Measurements from ENCODE around the gene TSKU.

Gene TSKU

GRCh38 chr11:76814414-76814813, 31.3 kb downstream of the TSKU start:
- TF ChIP-seq NFIC (IDR thresholded peaks at IDR 0.05) = no peak
- no peak for TF ChIP-seq YY1 (IDR thresholded peaks at IDR 0.05; ENCODE audit: low read depth)
- no peak for TF ChIP-seq TCF12 (IDR thresholded peaks at IDR 0.05; ENCODE audit: low read depth)
- no peak for TF ChIP-seq EP300 (IDR thresholded peaks at IDR 0.05; ENCODE audit: borderline replicate concordance)
- no peak for TF ChIP-seq REST (IDR thresholded peaks at IDR 0.05; ENCODE audit: low read depth)
- no peak for TF ChIP-seq RAD21 (IDR thresholded peaks at IDR 0.05; ENCODE audit: low read depth)
- TF ChIP-seq CREB1 (IDR thresholded peaks at IDR 0.05; ENCODE audit: low read depth) = no peak
- TF ChIP-seq ZBTB7A (IDR thresholded peaks at IDR 0.05; ENCODE audit: low read depth) = no peak
- TF ChIP-seq EGR1 (IDR thresholded peaks at IDR 0.05) = no peak
- no peak for TF ChIP-seq TEAD4 (IDR thresholded peaks at IDR 0.05)
- TF ChIP-seq CEBPB (IDR thresholded peaks at IDR 0.05) = no peak
- no peak for TF ChIP-seq FOXM1 (IDR thresholded peaks at IDR 0.05; ENCODE audit: borderline replicate concordance, low read depth)
- TF ChIP-seq TAF1 (IDR thresholded peaks at IDR 0.05; ENCODE audit: low read depth) = no peak
- TF ChIP-seq MAX (IDR thresholded peaks at IDR 0.05) = no peak
- TF ChIP-seq, protein P1, sequence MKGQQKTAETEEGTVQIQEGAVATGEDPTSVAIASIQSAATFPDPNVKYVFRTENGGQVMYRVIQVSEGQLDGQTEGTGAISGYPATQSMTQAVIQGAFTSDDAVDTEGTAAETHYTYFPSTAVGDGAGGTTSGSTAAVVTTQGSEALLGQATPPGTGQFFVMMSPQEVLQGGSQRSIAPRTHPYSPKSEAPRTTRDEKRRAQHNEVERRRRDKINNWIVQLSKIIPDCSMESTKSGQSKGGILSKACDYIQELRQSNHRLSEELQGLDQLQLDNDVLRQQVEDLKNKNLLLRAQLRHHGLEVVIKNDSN (IDR thresholded peaks at IDR 0.05) = no peak

DNA sequence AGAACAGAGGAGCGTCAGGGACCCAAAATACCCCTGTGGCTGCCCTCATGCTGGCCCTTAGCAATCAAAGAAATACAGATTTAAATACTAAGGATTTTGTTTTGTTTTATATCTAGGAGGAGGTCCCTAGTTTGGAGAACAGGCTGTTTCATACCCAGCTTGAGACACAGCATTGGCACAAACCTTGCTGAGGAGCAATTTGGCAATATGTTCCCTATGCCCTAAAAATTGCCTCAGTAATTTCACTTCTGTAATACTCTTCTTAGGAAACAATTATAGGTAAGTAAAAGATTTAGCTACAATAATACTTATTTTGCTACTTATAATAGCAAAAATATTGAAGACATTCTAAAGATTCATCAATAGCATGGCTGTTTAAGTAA, 37.0 kb downstream of the TSKU start:
- no peak for TF ChIP-seq FOXM1 (IDR thresholded peaks at IDR 0.05; ENCODE audit: borderline replicate concordance, low read depth)
- no peak for TF ChIP-seq NFIC (IDR thresholded peaks at IDR 0.05)
- TF ChIP-seq RAD21 (IDR thresholded peaks at IDR 0.05; ENCODE audit: low read depth) = no peak
- no peak for TF ChIP-seq EGR1 (IDR thresholded peaks at IDR 0.05)

DNA sequence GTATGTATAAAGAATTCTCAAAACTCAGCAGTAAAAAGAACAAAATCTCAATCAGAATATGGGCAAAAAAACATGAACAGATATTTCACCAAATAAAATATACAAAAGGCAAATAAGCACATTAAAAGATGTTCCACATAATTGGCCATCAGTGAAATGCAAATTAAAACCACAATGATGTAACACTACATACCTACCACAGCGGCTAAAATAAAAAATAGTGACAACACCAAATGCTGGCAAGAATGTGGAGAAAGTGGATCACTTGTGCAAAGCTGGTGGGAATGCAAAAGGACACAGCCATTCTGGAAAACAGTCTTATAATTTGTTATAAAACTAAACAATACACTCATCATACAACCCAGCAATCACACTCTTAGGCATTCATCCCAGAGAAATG, 39.2 kb downstream of the TSKU start:
- TF ChIP-seq EGR1 (IDR thresholded peaks at IDR 0.05) (no peak), CREB1 (IDR thresholded peaks at IDR 0.05; ENCODE audit: low read depth) (no peak), REST (IDR thresholded peaks at IDR 0.05; ENCODE audit: low read depth) (no peak), RAD21 (IDR thresholded peaks at IDR 0.05; ENCODE audit: low read depth) (no peak), ZBTB7A (IDR thresholded peaks at IDR 0.05; ENCODE audit: low read depth) (no peak)
- TF ChIP-seq, protein P1 (IDR thresholded peaks at IDR 0.05) = no peak

- TF ChIP-seq YY1 (IDR thresholded peaks at IDR 0.05; ENCODE audit: low read depth) (no peak), RAD21 (IDR thresholded peaks at IDR 0.05; ENCODE audit: low read depth) (no peak), TAF1 (IDR thresholded peaks at IDR 0.05; ENCODE audit: low read depth) (no peak), TEAD4 (IDR thresholded peaks at IDR 0.05) (no peak), MAX (IDR thresholded peaks at IDR 0.05) (no peak), EP300 (IDR thresholded peaks at IDR 0.05; ENCODE audit: borderline replicate concordance) (no peak), REST (IDR thresholded peaks at IDR 0.05; ENCODE audit: low read depth) (no peak), TCF12 (IDR thresholded peaks at IDR 0.05; ENCODE audit: low read depth) (no peak), ZBTB7A (IDR thresholded peaks at IDR 0.05; ENCODE audit: low read depth) (no peak), EGR1 (IDR thresholded peaks at IDR 0.05) (no peak), CEBPB (IDR thresholded peaks at IDR 0.05) (no peak), FOXM1 (IDR thresholded peaks at IDR 0.05; ENCODE audit: borderline replicate concordance, low read depth) (no peak), CREB1 (IDR thresholded peaks at IDR 0.05; ENCODE audit: low read depth) (no peak), NFIC (IDR thresholded peaks at IDR 0.05) (no peak)
- TF ChIP-seq, protein P1 (IDR thresholded peaks at IDR 0.05) = no peak
Measured at GRCh38 chr11:76823481-76824028, 40.4 kb downstream of the TSKU start.
